Suprapubic skin (tissue), 4 donors: Measurements from ENCODE around the gene TMIGD3. TPM values are rescaled to one million over a fixed set of nuclear protein-coding genes. Genes with fewer than 3 reads are reported as not detected.

Experiments used
- DNase-seq, 2 donors: peaks; one replicate each; pipeline ENCODE4 v3.0.0-alpha.2; 2019; ENCODE audit warnings: low spot score in 2 of 2
- H3K27ac ChIP-seq: fragments of 200-600 bp; sonication (generic); one replicate; pipeline ENCODE4 v1.5.1; 2019
- H3K27me3 ChIP-seq: fragments of 200-600 bp; sonication (generic); one replicate; pipeline ENCODE4 v1.5.1; 2019
- H3K36me3 ChIP-seq: fragments of 200-600 bp; sonication (generic); one replicate; pipeline ENCODE4 v1.5.1; 2019
- H3K4me1 ChIP-seq: fragments of 200-600 bp; sonication (generic); one replicate; pipeline ENCODE4 v1.5.1; 2019
- H3K4me3 ChIP-seq: fragments of 200-600 bp; sonication (generic); one replicate; pipeline ENCODE4 v1.5.1; 2019; ENCODE audit warnings: mild to moderate bottlenecking
- H3K9me3 ChIP-seq: fragments of 200-600 bp; sonication (generic); one replicate; pipeline ENCODE4 v1.5.1; 2019
- EP300 ChIP-seq: sonication (generic); formaldehyde crosslinking; IDR thresholded peaks from one replicate; pipeline ENCODE4 v1.6.1; 2017; ENCODE audit warnings: antibody characterized with exemption
- POLR2A ChIP-seq, 2 donors: fragments of 450-650 bp; IDR thresholded peaks; one replicate each; pipeline ENCODE4 v1.6.1; 2017; ENCODE audit warnings: antibody characterized with exemption in 2 of 2, mild to moderate bottlenecking in 2 of 2, moderate library complexity in 2 of 2
- POLR2AphosphoS5 ChIP-seq, 3 donors: sonication (generic); formaldehyde crosslinking; IDR thresholded peaks; one replicate each; pipeline ENCODE4 v1.6.1; 2017; ENCODE audit warnings: antibody characterized with exemption in 3 of 3
- WGBS: methylation state at CpG from one replicate; pipeline ENCODE4 v1.1.5; 2018; 5-methylcytosine and 5-hydroxymethylcytosine counted together
- total RNA-seq, 4 donors: library from RNA; depleted of rRNA; stranded (reverse); fragments of >200 nt; gene quantifications; one replicate each; pipeline ENCODE4 v1.1.0, GENCODE V29; 2016
- TF ChIP-seq, protein P1 (sequence below), 2 donors: fragments of 200-600 bp in 1 of 2; fragments of 450-650 bp in 1 of 2; sonication (generic) in 1 of 2; IDR thresholded peaks; one replicate each; pipeline ENCODE4 v1.5.1; 2016 to 2019; ENCODE audit warnings: antibody characterized with exemption in 2 of 2, mild to moderate bottlenecking in 1 of 2, moderate library complexity in 1 of 2

TMIGD3 gene
- total RNA-seq, 4 donors from 2014 or later, result 1.1 TPM; not detected in 3

DNA sequence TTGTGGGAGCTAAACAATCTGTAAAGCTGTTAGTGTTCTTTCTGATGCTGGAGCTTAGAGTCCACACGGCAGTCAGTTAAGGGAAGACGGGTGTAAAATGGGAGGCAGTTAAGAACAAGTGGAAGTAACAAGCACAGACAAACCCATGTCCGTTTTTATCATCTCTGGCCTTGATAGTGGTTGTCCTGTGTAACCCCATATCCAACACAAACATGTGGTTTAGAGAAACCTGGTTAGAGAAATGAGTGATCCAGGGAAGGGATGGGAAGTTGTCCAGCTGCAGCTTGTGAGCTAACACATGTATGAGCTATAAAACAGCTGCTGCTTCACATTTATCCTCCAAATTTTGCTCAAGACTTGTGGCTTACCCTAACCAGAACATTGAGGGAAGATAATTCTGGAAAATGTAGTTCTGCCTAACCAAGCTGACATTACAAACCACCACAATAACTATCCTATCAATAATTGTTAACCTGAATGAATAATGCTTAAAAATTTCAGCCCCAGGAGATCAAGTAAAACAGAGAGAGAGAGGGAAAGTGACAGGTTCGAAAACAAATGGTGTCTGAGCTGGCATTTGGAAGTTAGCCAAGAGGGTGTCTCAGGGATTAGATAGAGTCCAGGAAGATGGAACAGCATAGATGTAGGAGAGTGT, 40.3 kb downstream of the TMIGD3 start:
- WGBS, result 63% methylated on average over 4 of the region's 4 CpGs
- Histone ChIP-seq H3K4me1 (no peaks in the 10 kb centered on the region), H3K27ac (no peak overlapping the region), H3K27me3 (no peaks in the 10 kb centered on the region), H3K9me3 (no peaks in the 10 kb centered on the region), H3K36me3 (peaks cover 52% of the 10 kb centered on the region), H3K4me3 (no peak overlapping the region)
- DNase-seq, result no peak
- TF ChIP-seq POLR2A (IDR thresholded peaks at IDR 0.05) (no peak), POLR2AphosphoS5 (IDR thresholded peaks at IDR 0.05) (no peak), EP300 (no peak)
- TF ChIP-seq, protein P1, sequence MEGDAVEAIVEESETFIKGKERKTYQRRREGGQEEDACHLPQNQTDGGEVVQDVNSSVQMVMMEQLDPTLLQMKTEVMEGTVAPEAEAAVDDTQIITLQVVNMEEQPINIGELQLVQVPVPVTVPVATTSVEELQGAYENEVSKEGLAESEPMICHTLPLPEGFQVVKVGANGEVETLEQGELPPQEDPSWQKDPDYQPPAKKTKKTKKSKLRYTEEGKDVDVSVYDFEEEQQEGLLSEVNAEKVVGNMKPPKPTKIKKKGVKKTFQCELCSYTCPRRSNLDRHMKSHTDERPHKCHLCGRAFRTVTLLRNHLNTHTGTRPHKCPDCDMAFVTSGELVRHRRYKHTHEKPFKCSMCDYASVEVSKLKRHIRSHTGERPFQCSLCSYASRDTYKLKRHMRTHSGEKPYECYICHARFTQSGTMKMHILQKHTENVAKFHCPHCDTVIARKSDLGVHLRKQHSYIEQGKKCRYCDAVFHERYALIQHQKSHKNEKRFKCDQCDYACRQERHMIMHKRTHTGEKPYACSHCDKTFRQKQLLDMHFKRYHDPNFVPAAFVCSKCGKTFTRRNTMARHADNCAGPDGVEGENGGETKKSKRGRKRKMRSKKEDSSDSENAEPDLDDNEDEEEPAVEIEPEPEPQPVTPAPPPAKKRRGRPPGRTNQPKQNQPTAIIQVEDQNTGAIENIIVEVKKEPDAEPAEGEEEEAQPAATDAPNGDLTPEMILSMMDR (IDR thresholded peaks at IDR 0.05), result no peak

DNA sequence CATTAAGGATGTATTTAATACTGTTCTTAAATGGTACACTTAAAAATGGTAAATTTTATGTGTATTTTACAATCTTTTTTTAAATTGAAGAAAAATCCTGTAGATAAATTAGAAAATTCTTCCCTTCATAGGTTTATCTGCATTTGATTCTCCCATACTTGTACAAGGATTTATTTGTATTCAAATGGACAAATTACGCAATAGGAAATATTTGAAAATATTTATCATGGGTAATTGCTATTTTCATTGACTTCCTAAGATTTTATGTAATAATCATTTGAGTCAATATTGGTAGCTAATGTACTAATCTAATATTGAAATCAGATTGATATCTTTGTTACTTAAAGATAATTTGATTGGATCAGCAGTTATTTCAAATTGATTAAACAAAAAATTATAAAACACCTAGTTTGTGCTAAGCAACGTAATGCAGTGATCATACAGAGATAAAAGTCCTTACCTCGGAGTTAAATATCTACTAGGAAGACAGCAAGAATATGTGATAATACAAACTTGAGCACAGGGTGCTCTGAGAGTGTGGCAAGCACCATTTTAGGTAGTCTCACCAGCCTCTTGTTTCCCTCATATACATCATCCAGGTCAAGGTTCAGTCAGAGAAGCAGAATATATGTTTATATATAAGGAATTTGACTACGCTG, 40.9 kb downstream of the TMIGD3 start:
- Histone ChIP-seq H3K27me3 (no peaks in the 10 kb centered on the region), H3K27ac (no peak overlapping the region), H3K4me1 (no peaks in the 10 kb centered on the region), H3K36me3 (peaks cover 55% of the 10 kb centered on the region), H3K4me3 (no peak overlapping the region), H3K9me3 (no peaks in the 10 kb centered on the region)
- no peak for DNase-seq
- 90% methylated on average over 4 of the region's 4 CpGs for WGBS
- no peak for TF ChIP-seq POLR2A (IDR thresholded peaks at IDR 0.05)
- TF ChIP-seq, protein P1 (IDR thresholded peaks at IDR 0.05), result no peak
- no peak for TF ChIP-seq POLR2AphosphoS5 (IDR thresholded peaks at IDR 0.05)
- TF ChIP-seq EP300, result no peak

DNA sequence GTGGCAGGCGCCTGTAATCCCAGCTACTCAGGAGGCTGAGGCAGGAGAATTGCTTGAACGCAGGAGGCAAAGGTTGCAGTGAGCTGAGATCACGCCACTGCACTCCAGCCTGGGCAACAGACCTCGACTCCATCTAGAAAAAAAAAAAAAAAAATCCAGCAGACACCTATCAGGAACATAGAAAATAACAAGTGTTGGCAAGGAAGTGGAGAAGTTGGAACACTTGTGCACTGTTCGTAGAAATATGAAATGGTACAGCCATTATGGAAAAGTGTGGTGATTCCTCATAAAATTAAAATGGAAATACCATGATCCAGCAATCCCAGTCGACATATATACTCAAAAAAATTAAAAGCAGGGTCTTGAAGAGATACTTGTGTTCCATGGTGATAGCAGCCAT, 41.7 kb downstream of the TMIGD3 start:
- peaks cover 63% of the 10 kb centered on the region for H3K36me3 ChIP-seq
- H3K4me3 ChIP-seq, result no peak overlapping the region
- H3K27ac ChIP-seq, result no peak overlapping the region
- no peaks in the 10 kb centered on the region for H3K27me3 ChIP-seq
- TF ChIP-seq POLR2AphosphoS5 (IDR thresholded peaks at IDR 0.05) (no peak), EP300 (no peak), POLR2A (IDR thresholded peaks at IDR 0.05) (no peak)
- TF ChIP-seq, protein P1 (IDR thresholded peaks at IDR 0.05), result no peak
- WGBS, result 98% methylated on average over 6 of the region's 6 CpGs
- no peak for DNase-seq
- no peaks in the 10 kb centered on the region for H3K9me3 ChIP-seq
- no peaks in the 10 kb centered on the region for H3K4me1 ChIP-seq

DNA sequence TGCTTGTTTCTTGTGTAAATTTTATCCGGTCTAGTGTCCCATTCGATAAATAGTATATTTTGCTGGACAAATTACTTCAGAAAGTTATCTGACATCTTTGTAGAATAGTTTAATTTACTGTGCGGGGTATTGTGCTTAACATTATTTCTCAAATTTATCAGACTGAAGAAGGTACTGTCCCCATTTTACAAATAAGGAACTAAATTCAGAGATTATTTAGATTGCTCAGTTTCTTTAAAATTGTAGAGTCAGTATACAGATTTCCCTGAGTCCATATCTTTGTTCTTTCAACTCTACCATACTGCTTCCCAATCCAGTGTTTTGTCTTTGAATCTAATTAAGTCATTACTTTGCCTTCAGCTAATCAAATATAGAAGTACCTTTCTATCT, 47.8 kb downstream of the TMIGD3 start:
- 96% methylated on average over 3 of the region's 3 CpGs for WGBS
- TF ChIP-seq, protein P1 (IDR thresholded peaks at IDR 0.05), result no peak
- no peak for TF ChIP-seq POLR2A (IDR thresholded peaks at IDR 0.05)
- no peak for TF ChIP-seq POLR2AphosphoS5 (IDR thresholded peaks at IDR 0.05)
- TF ChIP-seq EP300, result no peak

DNA sequence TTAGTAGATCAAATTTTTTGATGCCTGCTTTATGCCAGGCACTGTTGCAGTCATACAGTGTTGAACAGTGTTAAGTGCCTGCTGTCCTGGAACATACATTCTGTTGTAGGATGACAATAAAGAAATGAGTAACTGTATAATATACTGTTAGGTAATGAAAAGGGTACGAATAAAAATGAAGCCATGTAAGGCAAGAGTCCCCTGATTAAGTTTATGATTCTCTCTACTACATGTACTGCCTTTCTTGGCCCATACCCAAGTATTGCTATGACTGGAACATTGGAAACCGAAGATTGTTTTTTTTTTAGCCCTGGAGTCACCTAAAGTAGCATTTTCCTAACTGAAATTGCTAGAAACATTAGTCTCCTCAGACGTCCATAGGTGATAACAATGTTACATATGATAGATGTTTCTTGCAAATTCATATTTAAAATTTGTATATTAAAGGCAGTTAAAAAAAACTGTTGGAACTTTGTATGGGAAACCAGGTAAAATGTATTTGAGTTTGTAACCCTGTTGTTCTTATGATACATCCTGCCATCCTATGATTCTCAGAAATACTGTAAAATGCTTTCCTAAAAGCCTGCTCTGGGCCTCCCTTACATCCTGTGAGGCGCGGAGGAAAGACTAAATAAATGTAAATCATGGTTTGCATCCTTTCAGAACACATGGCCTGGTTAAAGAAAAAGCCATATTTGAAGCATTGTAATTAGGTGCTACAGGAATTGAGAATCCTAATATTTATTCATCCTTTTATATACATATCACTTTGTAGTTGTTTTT, 48.4 kb downstream of the TMIGD3 start:
- TF ChIP-seq EP300, result no peak
- TF ChIP-seq, protein P1 (IDR thresholded peaks at IDR 0.05), result no peak
- H3K4me1 ChIP-seq, result peaks cover 23% of the 10 kb centered on the region
- DNase-seq, result no peak
- peaks cover 63% of the 10 kb centered on the region for H3K36me3 ChIP-seq
- no peaks in the 10 kb centered on the region for H3K27me3 ChIP-seq
- no peak overlapping the region for H3K4me3 ChIP-seq
- no peaks in the 10 kb centered on the region for H3K9me3 ChIP-seq
- H3K27ac ChIP-seq, result no peak overlapping the region
- WGBS, result 70% methylated on average over 5 of the region's 5 CpGs

More for the DNA sequence above, 47.8 kb downstream of the TMIGD3 start:
- no peaks in the 10 kb centered on the region for H3K9me3 ChIP-seq
- peaks cover 66% of the 10 kb centered on the region for H3K36me3 ChIP-seq
- no peak overlapping the region for H3K27ac ChIP-seq
- no peak for DNase-seq
- H3K27me3 ChIP-seq, result no peaks in the 10 kb centered on the region
- peaks cover 17% of the 10 kb centered on the region for H3K4me1 ChIP-seq
- no peak overlapping the region for H3K4me3 ChIP-seq
